ENCODE measurements around the gene DCP1A. TPM values are rescaled to one million over a fixed set of nuclear protein-coding genes. Genes with fewer than 3 reads are reported as not detected.
"Not testable (repeated sequence)": the region's sequence is repeated elsewhere in the genome, so short reads cannot be mapped to it uniquely, and the experiment has no call there.

The DCP1A gene
- total and polyA plus RNA-seq, 2 experiments from 2014 or later = 19.3 to 32.0 TPM

- TF ChIP-seq CTCF (conservative IDR thresholded peaks at IDR 0.05; ENCODE audit: low read depth in 2 of 2) = no peak
- no peak for TF ChIP-seq NANOG (IDR thresholded peaks at IDR 0.05; ENCODE audit: borderline replicate concordance)
- TF ChIP-seq POLR2AphosphoS5 (IDR thresholded peaks at IDR 0.05; ENCODE audit: low read depth) = no peak
- TF ChIP-seq CREB1 (CRISPR knock-in tag; IDR thresholded peaks at IDR 0.05; ENCODE audit: low read depth) = no peak
- TF ChIP-seq JUNB (IDR thresholded peaks at IDR 0.05; ENCODE audit: unreplicated experiment) = no peak
- TF ChIP-seq ETS1 (IDR thresholded peaks at IDR 0.05) = no peak
- TF ChIP-seq EZH2 (IDR thresholded peaks at IDR 0.05; ENCODE audit: low read depth, unreplicated experiment) = no peak
- TF ChIP-seq STAT1 (IDR thresholded peaks at IDR 0.05; ENCODE audit: unreplicated experiment) = no peak
- no peak for TF ChIP-seq EZH2phosphoT487 (IDR thresholded peaks at IDR 0.05; ENCODE audit: unreplicated experiment)
- TF ChIP-seq ZNF114 (CRISPR knock-in tag; IDR thresholded peaks at IDR 0.05) = no peak
Measured at GRCh38 chr3:53329897-53330296, 17.4 kb downstream of the DCP1A start (continued).

- TF ChIP-seq CREB1 (CRISPR knock-in tag; IDR thresholded peaks at IDR 0.05; ENCODE audit: low read depth) = no peak
- no peak for TF ChIP-seq ZNF114 (CRISPR knock-in tag; IDR thresholded peaks at IDR 0.05)
- H3K4me1 ChIP-seq (ENCODE audit: insufficient read depth) = peaks cover 6% of the 10 kb centered on the region; the same call in 1 of the 2 replicates
- no peak overlapping the region for H3K27ac Mint-ChIP-seq
Measured at GRCh38 chr3:53328746-53329145, 18.6 kb downstream of the DCP1A start.

GRCh38 chr3:53327986-53328385 is 19.4 kb downstream of the DCP1A start:
- H3K27ac Mint-ChIP-seq; H3K27ac ChIP-seq (ENCODE audit: low read depth); ATAC-seq; H3K36me3 ChIP-seq (ENCODE audit: insufficient read depth); H3K9me3 Mint-ChIP-seq; H3K27me3 ChIP-seq (ENCODE audit: insufficient read depth); H3K9me2 ChIP-seq (ENCODE audit: insufficient read depth); H3K4me1 Mint-ChIP-seq; DNase-seq (ENCODE audit: low spot score); H3K27me3 Mint-ChIP-seq (ENCODE audit: insufficient read depth, low read depth, poor library complexity); H2AFZ ChIP-seq; H3K4me3 ChIP-seq; H3F3A ChIP-seq (replicated peaks; ENCODE audit: low read depth); H3K4me3 Mint-ChIP-seq; H3K4me1 ChIP-seq (ENCODE audit: insufficient read depth); H3K4me2 ChIP-seq: not testable (repeated sequence)
- Histone ChIP-seq H4K20me1 (replicated peaks; ENCODE audit: insufficient read depth) (peaks cover 27% of the 10 kb centered on the region), H3K79me2 (replicated peaks; ENCODE audit: insufficient read depth) (peaks cover 86% of the 10 kb centered on the region)
- H3K36me3 Mint-ChIP-seq (ENCODE audit: low read depth) = peaks cover 35% of the 10 kb centered on the region

More at GRCh38 chr3:53328746-53329145, 18.6 kb downstream of the DCP1A start:
- no peak overlapping the region for H2AFZ ChIP-seq
- H3K9me2 ChIP-seq (ENCODE audit: insufficient read depth) = no peaks in the 10 kb centered on the region
- H3K36me3 Mint-ChIP-seq (ENCODE audit: low read depth) = peaks cover 38% of the 10 kb centered on the region
- H3K4me3 Mint-ChIP-seq = no peak overlapping the region
- DNase-seq (ENCODE audit: low spot score) = no peak
- H3K4me3 ChIP-seq = no peak overlapping the region
- H4K20me1 ChIP-seq (replicated peaks; ENCODE audit: insufficient read depth) = peaks cover 21% of the 10 kb centered on the region
- H3K9me3 Mint-ChIP-seq = peaks cover 8% of the 10 kb centered on the region; the same call in 2 of the 3 replicates
- no peaks in the 10 kb centered on the region for H3K27me3 Mint-ChIP-seq (ENCODE audit: insufficient read depth, low read depth, poor library complexity)
- H3K27ac ChIP-seq (ENCODE audit: low read depth) = no peak overlapping the region
- peaks cover 2% of the 10 kb centered on the region; the same call in 1 of the 2 replicates for H3F3A ChIP-seq (replicated peaks; ENCODE audit: low read depth)
- no peak overlapping the region for H3K4me2 ChIP-seq
- H3K79me2 ChIP-seq (replicated peaks; ENCODE audit: insufficient read depth) = peaks cover 81% of the 10 kb centered on the region
- H3K27me3 ChIP-seq (ENCODE audit: insufficient read depth) = no peaks in the 10 kb centered on the region
- peaks cover 10% of the 10 kb centered on the region; the same call in 1 of the 2 replicates for H3K36me3 ChIP-seq (ENCODE audit: insufficient read depth)
- ATAC-seq = no peak
- H3K4me1 Mint-ChIP-seq = no peaks in the 10 kb centered on the region

All from GM23338 (cell line).